ENCODE measurements around the gene WFIKKN1. TPM values are rescaled to one million over a fixed set of nuclear protein-coding genes. Genes with fewer than 3 reads are reported as not detected.

WFIKKN1 gene
- total RNA-seq, 2 donors from 2014 or later: 7.7 to 11.6 TPM

DNA sequence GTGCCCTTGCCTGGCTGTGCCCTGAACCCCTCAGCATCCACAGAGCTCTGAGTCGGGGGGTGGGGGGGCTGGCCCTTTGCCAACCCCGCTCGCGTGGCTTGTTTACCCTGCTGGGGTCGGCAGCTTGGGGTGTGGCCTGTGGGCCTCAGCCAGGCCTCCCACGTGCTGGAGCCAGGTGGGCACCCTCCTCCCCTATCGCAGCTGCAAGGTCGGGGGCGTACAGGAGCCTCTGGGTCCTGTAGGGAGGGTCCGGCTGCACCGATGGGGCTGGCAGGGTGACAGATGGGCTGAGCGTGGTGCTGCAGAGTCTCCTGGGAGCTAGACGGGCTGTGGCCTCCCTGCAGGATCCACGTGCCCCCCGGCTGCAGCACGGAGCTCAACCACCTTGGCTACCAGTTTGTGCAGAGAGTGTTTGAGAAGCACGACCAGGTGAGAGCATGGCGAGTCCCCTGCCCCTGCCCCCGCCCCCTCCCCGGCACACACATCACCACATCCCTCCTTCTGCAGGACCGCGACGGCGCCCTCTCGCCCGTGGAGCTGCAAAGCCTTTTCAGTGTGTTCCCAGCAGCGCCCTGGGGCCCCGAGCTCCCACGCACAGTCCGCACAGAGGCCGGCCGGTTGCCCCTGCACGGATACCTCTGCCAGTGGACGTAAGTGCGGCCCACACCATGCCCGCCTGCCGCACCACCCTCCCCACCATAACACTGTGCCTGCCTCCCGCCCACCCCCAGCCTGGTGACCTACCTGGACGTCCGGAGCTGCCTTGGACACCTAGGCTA is 40.8 kb downstream of the WFIKKN1 start:
- peaks cover 40% of the 10 kb centered on the region for H3K36me3 ChIP-seq (ENCODE audit: control insufficient read depth, insufficient read depth, low read length)
- no peak overlapping the region for H3K27ac ChIP-seq (ENCODE audit: low read depth, low read length)
- no peaks in the 10 kb centered on the region for H3K27me3 ChIP-seq (ENCODE audit: control insufficient read depth, insufficient read depth, low read length, poor library complexity, severe bottlenecking)
- Mint-ChIP-seq H3K9me3 (no peaks in the 10 kb centered on the region), H3K4me1 (peaks cover 9% of the 10 kb centered on the region), H3K27me3 (ENCODE audit: insufficient read depth) (no peaks in the 10 kb centered on the region), H3K4me3 (no peak overlapping the region), H3K27ac (no peak overlapping the region), H3K36me3 (ENCODE audit: low read depth) (peaks cover 18% of the 10 kb centered on the region)
- H3K9ac ChIP-seq (ENCODE audit: extremely low read depth, low read length, poor library complexity, severe bottlenecking): no peak overlapping the region
- DNase-seq: no peak
- no peaks in the 10 kb centered on the region for H3K9me3 ChIP-seq (ENCODE audit: control insufficient read depth, low read length)
- WGBS, 2 experiments (ENCODE audit: insufficient coverage in 1 of 2, insufficient read length in 1 of 2): 95% methylated on average over 20 to 40 of the region's 40 CpGs
- H3K4me3 ChIP-seq (ENCODE audit: low read length): no peak overlapping the region
- H3K4me1 ChIP-seq (ENCODE audit: control insufficient read depth, insufficient read depth, low read length): peaks cover 4% of the 10 kb centered on the region
- TF ChIP-seq, protein P1, sequence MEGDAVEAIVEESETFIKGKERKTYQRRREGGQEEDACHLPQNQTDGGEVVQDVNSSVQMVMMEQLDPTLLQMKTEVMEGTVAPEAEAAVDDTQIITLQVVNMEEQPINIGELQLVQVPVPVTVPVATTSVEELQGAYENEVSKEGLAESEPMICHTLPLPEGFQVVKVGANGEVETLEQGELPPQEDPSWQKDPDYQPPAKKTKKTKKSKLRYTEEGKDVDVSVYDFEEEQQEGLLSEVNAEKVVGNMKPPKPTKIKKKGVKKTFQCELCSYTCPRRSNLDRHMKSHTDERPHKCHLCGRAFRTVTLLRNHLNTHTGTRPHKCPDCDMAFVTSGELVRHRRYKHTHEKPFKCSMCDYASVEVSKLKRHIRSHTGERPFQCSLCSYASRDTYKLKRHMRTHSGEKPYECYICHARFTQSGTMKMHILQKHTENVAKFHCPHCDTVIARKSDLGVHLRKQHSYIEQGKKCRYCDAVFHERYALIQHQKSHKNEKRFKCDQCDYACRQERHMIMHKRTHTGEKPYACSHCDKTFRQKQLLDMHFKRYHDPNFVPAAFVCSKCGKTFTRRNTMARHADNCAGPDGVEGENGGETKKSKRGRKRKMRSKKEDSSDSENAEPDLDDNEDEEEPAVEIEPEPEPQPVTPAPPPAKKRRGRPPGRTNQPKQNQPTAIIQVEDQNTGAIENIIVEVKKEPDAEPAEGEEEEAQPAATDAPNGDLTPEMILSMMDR (conservative IDR thresholded peaks at IDR 0.05): no peak

DNA sequence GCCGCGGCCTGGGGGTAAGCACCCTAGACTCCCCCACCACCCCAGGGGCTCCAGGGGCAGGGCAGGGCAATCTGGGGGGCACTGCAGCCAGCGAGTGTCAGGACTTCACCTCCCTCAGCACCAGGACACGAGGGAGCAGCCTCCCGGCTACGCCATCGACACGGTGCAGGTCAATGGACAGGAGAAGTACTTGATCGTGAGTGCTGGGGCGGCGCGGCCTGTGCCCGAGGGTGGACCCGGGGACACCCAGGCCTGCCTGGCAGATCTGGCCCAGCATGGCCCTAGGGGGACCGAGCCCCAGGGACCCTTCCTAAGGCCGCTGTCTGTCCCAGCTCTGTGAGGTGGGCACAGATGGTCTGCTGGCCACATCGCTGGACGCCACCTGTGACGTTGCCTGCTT is 41.6 kb downstream of the WFIKKN1 start:
- Mint-ChIP-seq H3K27me3 (ENCODE audit: insufficient read depth) (no peaks in the 10 kb centered on the region), H3K36me3 (ENCODE audit: low read depth) (peaks cover 18% of the 10 kb centered on the region), H3K4me3 (no peak overlapping the region), H3K9me3 (no peaks in the 10 kb centered on the region), H3K4me1 (peaks cover 9% of the 10 kb centered on the region), H3K27ac (no peak overlapping the region)
- no peak overlapping the region for H3K4me3 ChIP-seq (ENCODE audit: low read length)
- H3K9ac ChIP-seq (ENCODE audit: extremely low read depth, low read length, poor library complexity, severe bottlenecking): no peak overlapping the region
- TF ChIP-seq, protein P1 (conservative IDR thresholded peaks at IDR 0.05): no peak
- DNase-seq: no peak
- H3K27ac ChIP-seq (ENCODE audit: low read depth, low read length): no peak overlapping the region
- no peaks in the 10 kb centered on the region for H3K9me3 ChIP-seq (ENCODE audit: control insufficient read depth, low read length)
- whole genome bisulfite sequencing, 2 experiments (ENCODE audit: insufficient coverage in 1 of 2, insufficient read length in 1 of 2): 94 to 98% methylated on average over 13 to 19 of the region's 19 CpGs
- H3K27me3 ChIP-seq (ENCODE audit: control insufficient read depth, insufficient read depth, low read length, poor library complexity, severe bottlenecking): no peaks in the 10 kb centered on the region
- H3K36me3 ChIP-seq (ENCODE audit: control insufficient read depth, insufficient read depth, low read length): peaks cover 40% of the 10 kb centered on the region
- H3K4me1 ChIP-seq (ENCODE audit: control insufficient read depth, insufficient read depth, low read length): peaks cover 3% of the 10 kb centered on the region

DNA sequence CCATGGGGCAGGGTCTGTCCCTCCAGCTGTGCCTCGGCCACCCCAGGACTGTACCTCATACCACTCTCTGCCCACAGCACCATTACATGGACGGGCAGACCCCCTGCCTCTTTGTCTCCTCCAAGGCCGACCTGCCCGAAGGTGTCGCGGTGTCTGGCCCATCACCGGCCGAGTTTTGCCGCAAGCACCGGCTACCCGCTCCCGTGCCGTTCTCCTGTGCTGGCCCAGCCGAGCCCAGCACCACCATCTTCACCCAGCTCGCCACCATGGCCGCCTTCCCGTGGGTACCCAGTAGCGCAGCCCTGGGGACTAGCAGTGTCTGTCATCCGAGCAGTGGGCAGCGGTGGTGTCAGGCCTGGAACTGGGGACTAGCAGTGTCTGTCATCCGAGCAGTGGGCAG is 42.1 kb downstream of the WFIKKN1 start:
- TF ChIP-seq, protein P1 (conservative IDR thresholded peaks at IDR 0.05): no peak
- H3K36me3 Mint-ChIP-seq (ENCODE audit: low read depth): peaks cover 16% of the 10 kb centered on the region
- no peak overlapping the region for H3K27ac Mint-ChIP-seq
- no peak for DNase-seq
- Histone ChIP-seq H3K4me3 (ENCODE audit: low read length) (no peak overlapping the region), H3K36me3 (ENCODE audit: control insufficient read depth, insufficient read depth, low read length) (peaks cover 40% of the 10 kb centered on the region), H3K9ac (ENCODE audit: extremely low read depth, low read length, poor library complexity, severe bottlenecking) (no peak overlapping the region), H3K27ac (ENCODE audit: low read depth, low read length) (no peak overlapping the region), H3K9me3 (ENCODE audit: control insufficient read depth, low read length) (no peaks in the 10 kb centered on the region), H3K4me1 (ENCODE audit: control insufficient read depth, insufficient read depth, low read length) (no peaks in the 10 kb centered on the region), H3K27me3 (ENCODE audit: control insufficient read depth, insufficient read depth, low read length, poor library complexity, severe bottlenecking) (no peaks in the 10 kb centered on the region)
- H3K4me3 Mint-ChIP-seq: no peak overlapping the region
- WGBS, 2 experiments (ENCODE audit: insufficient coverage in 1 of 2, insufficient read length in 1 of 2): 97 to 98% methylated on average over 20 to 21 of the region's 21 CpGs
- H3K9me3 Mint-ChIP-seq: no peaks in the 10 kb centered on the region
- H3K4me1 Mint-ChIP-seq: peaks cover 6% of the 10 kb centered on the region
- H3K27me3 Mint-ChIP-seq (ENCODE audit: insufficient read depth): no peaks in the 10 kb centered on the region
